IPS-15b (cell line): ENCODE measurements around the gene FTCD.

Experiments
- H3K27me3 ChIP-seq: one replicate; pipeline ENCODE4 v1.6.1; 2013; ENCODE audit warnings: low read length; ENCODE audit not compliant: control insufficient read depth, insufficient read depth
- H3K36me3 ChIP-seq: one replicate; pipeline ENCODE4 v1.6.1; 2013; ENCODE audit warnings: low read length; ENCODE audit not compliant: control insufficient read depth, insufficient read depth
- H3K4me1 ChIP-seq: one replicate; pipeline ENCODE4 v1.6.1; 2013; ENCODE audit warnings: mild to moderate bottlenecking, low read length; ENCODE audit not compliant: control insufficient read depth, insufficient read depth
- H3K4me3 ChIP-seq: one replicate; pipeline ENCODE4 v1.5.1; 2013; ENCODE audit warnings: low read depth, low read length
- H3K9ac ChIP-seq: one replicate; pipeline ENCODE4 v1.6.1; 2013; ENCODE audit warnings: low read depth, mild to moderate bottlenecking, low read length
- H3K9me3 ChIP-seq: one replicate; pipeline ENCODE4 v1.6.1; 2013; ENCODE audit warnings: mild to moderate bottlenecking, low read length; ENCODE audit not compliant: control insufficient read depth, insufficient read depth

The FTCD gene

GRCh38 chr21:46096596-46097335 is 58.6 kb downstream of the FTCD start:
- H3K4me3 ChIP-seq, result peak overlapping the region; percentile 32

GRCh38 chr21:46095814-46096595 is 59.4 kb downstream of the FTCD start:
- Histone ChIP-seq H3K4me1 (no peaks in the 10 kb centered on the region), H3K27me3 (peaks cover 6% of the 10 kb centered on the region), H3K9me3 (peaks cover 10% of the 10 kb centered on the region), H3K36me3 (no peaks in the 10 kb centered on the region), H3K4me3 (no peak overlapping the region), H3K9ac (no peak overlapping the region)

More at GRCh38 chr21:46096596-46097335, 58.6 kb downstream of the FTCD start:
- Histone ChIP-seq H3K9ac (no peak overlapping the region), H3K36me3 (no peaks in the 10 kb centered on the region), H3K4me1 (no peaks in the 10 kb centered on the region), H3K9me3 (peaks cover 10% of the 10 kb centered on the region), H3K27me3 (peaks cover 6% of the 10 kb centered on the region)

- Histone ChIP-seq H3K9me3 (peaks cover 10% of the 10 kb centered on the region), H3K36me3 (no peaks in the 10 kb centered on the region), H3K9ac (no peak overlapping the region), H3K4me1 (no peaks in the 10 kb centered on the region), H3K27me3 (peaks cover 6% of the 10 kb centered on the region), H3K4me3 (no peak overlapping the region)
These were observed 60.2 kb downstream of the FTCD start for GRCh38 chr21:46095083-46095719.

- Histone ChIP-seq H3K27me3 (peaks cover 6% of the 10 kb centered on the region), H3K36me3 (no peaks in the 10 kb centered on the region), H3K9ac (no peak overlapping the region), H3K4me1 (no peaks in the 10 kb centered on the region), H3K4me3 (no peak overlapping the region), H3K9me3 (peaks cover 10% of the 10 kb centered on the region)
These were observed 60.8 kb downstream of the FTCD start for GRCh38 chr21:46094401-46095082.

GRCh38 chr21:46093668-46094400 is 61.5 kb downstream of the FTCD start:
- Histone ChIP-seq H3K9me3 (peaks cover 10% of the 10 kb centered on the region), H3K27me3 (peaks cover 6% of the 10 kb centered on the region), H3K36me3 (no peaks in the 10 kb centered on the region), H3K9ac (no peak overlapping the region), H3K4me1 (no peaks in the 10 kb centered on the region), H3K4me3 (no peak overlapping the region)

- no peaks in the 10 kb centered on the region for H3K4me1 ChIP-seq
These were observed 62.3 kb downstream of the FTCD start for GRCh38 chr21:46092811-46093667.

GRCh38 chr21:46092026-46092764 is 63.2 kb downstream of the FTCD start:
- H3K9ac ChIP-seq, result no peak overlapping the region

More at GRCh38 chr21:46092811-46093667, 62.3 kb downstream of the FTCD start:
- Histone ChIP-seq H3K9me3 (peaks cover 10% of the 10 kb centered on the region), H3K4me3 (no peak overlapping the region), H3K27me3 (peaks cover 6% of the 10 kb centered on the region), H3K9ac (no peak overlapping the region), H3K36me3 (no peaks in the 10 kb centered on the region)

GRCh38 chr21:46091631-46092025 is 63.8 kb downstream of the FTCD start:
- Histone ChIP-seq H3K9ac (no peak overlapping the region), H3K9me3 (peaks cover 10% of the 10 kb centered on the region), H3K27me3 (peaks cover 2% of the 10 kb centered on the region), H3K36me3 (no peaks in the 10 kb centered on the region), H3K4me3 (no peak overlapping the region), H3K4me1 (no peaks in the 10 kb centered on the region)

More at GRCh38 chr21:46092026-46092764, 63.2 kb downstream of the FTCD start:
- H3K9me3 ChIP-seq, result peaks cover 10% of the 10 kb centered on the region
- no peak overlapping the region for H3K4me3 ChIP-seq
- no peaks in the 10 kb centered on the region for H3K36me3 ChIP-seq
- H3K4me1 ChIP-seq, result no peaks in the 10 kb centered on the region
- H3K27me3 ChIP-seq, result peaks cover 6% of the 10 kb centered on the region

GRCh38 chr21:46091118-46091517 is 64.3 kb downstream of the FTCD start:
- H3K4me3 ChIP-seq, result no peak overlapping the region
- H3K9me3 ChIP-seq, result peaks cover 10% of the 10 kb centered on the region
- no peaks in the 10 kb centered on the region for H3K4me1 ChIP-seq
- H3K27me3 ChIP-seq, result no peaks in the 10 kb centered on the region
- no peaks in the 10 kb centered on the region for H3K36me3 ChIP-seq
- no peak overlapping the region for H3K9ac ChIP-seq

GRCh38 chr21:46089285-46089684 is 66.1 kb downstream of the FTCD start:
- peaks cover 10% of the 10 kb centered on the region for H3K9me3 ChIP-seq
- no peak overlapping the region for H3K9ac ChIP-seq
- H3K27me3 ChIP-seq, result no peaks in the 10 kb centered on the region
- no peaks in the 10 kb centered on the region for H3K4me1 ChIP-seq
- no peaks in the 10 kb centered on the region for H3K36me3 ChIP-seq
- H3K4me3 ChIP-seq, result no peak overlapping the region
